Measurements from ENCODE around the gene YJEFN3. TPM values are rescaled to one million over a fixed set of nuclear protein-coding genes. Genes with fewer than 3 reads are reported as not detected.

YJEFN3 gene
- total RNA-seq, 1 experiment from 2014 or later = 16.6 TPM

DNA sequence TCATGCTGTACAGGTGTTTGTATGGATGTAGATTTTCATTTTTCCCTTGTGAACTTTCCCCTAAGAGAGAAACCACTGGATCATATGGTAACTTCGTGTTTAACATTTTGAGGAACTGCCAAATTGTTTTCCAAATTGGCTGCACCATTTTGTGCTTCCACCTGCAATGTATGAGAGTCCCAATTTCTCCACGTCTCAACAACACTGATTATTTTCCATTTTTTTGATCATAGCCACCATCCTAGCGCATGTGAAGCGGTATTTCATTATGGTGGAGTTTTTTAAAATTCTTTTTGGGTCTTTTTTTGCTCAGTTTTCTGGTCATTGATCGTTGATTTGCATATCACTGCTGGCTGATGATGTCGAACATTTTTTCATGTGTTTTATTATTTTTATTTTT, 7.7 kb upstream of the YJEFN3 start:
- Histone ChIP-seq H2AFZ (ENCODE audit: low read length) (no peak overlapping the region), H3K27ac (ENCODE audit: insufficient read length, low read depth, low read length) (no peak overlapping the region), H3K27me3 (ENCODE audit: insufficient read depth, low read length) (no peaks in the 10 kb centered on the region), H4K8ac (replicated peaks; ENCODE audit: insufficient read length, low read depth, low read length) (no peak overlapping the region), H3K56ac (ENCODE audit: insufficient read length, low read depth, low read length) (no peak overlapping the region), H3K79me2 (ENCODE audit: insufficient read depth, low read length) (peaks cover 11% of the 10 kb centered on the region; the same call in 1 of the 2 replicates), H3K9me3 (ENCODE audit: control insufficient read depth, low read depth, low read length) (peaks cover 5% of the 10 kb centered on the region), H2BK20ac (ENCODE audit: low read depth, low read length, poor library complexity, severe bottlenecking) (no peak overlapping the region), H2BK15ac (ENCODE audit: low read depth, low read length) (no peak overlapping the region), H3K4ac (ENCODE audit: low read depth, low read length) (no peak overlapping the region), H2BK5ac (ENCODE audit: insufficient read length, low read length) (no peak overlapping the region), H3K79me1 (ENCODE audit: insufficient read depth, low read depth, low read length, poor library complexity, severe bottlenecking) (peaks cover 12% of the 10 kb centered on the region), H3K4me1 (ENCODE audit: insufficient read depth, low read length) (no peaks in the 10 kb centered on the region), H3K9ac (ENCODE audit: extremely low read depth, insufficient read length, low read length) (no peak overlapping the region), H2BK120ac (ENCODE audit: low read depth, low read length, poor library complexity, severe bottlenecking) (no peak overlapping the region), H3K4me2 (ENCODE audit: insufficient read depth, insufficient read length, low read length) (no peak overlapping the region), H2BK12ac (ENCODE audit: insufficient read length, low read depth, low read length) (no peak overlapping the region), H3K14ac (ENCODE audit: insufficient read depth, low read length) (no peak overlapping the region), H3T11ph (ENCODE audit: low read length) (no peak overlapping the region), H3K23ac (ENCODE audit: insufficient read length, low read depth, low read length) (no peak overlapping the region), H3K18ac (ENCODE audit: insufficient read length, low read depth, low read length) (no peak overlapping the region), H4K20me1 (ENCODE audit: control insufficient read depth, insufficient read depth, insufficient read length) (no peaks in the 10 kb centered on the region), H4K5ac (ENCODE audit: insufficient read length, low read depth, low read length) (no peak overlapping the region), H4K91ac (ENCODE audit: insufficient read length, low read depth, low read length) (no peak overlapping the region), H3K23me2 (ENCODE audit: insufficient read length, low read depth, low read length, poor library complexity, severe bottlenecking) (no peaks in the 10 kb centered on the region), H2AK5ac (ENCODE audit: insufficient read length, low read length) (no peak overlapping the region)
- TF ChIP-seq, protein P1, sequence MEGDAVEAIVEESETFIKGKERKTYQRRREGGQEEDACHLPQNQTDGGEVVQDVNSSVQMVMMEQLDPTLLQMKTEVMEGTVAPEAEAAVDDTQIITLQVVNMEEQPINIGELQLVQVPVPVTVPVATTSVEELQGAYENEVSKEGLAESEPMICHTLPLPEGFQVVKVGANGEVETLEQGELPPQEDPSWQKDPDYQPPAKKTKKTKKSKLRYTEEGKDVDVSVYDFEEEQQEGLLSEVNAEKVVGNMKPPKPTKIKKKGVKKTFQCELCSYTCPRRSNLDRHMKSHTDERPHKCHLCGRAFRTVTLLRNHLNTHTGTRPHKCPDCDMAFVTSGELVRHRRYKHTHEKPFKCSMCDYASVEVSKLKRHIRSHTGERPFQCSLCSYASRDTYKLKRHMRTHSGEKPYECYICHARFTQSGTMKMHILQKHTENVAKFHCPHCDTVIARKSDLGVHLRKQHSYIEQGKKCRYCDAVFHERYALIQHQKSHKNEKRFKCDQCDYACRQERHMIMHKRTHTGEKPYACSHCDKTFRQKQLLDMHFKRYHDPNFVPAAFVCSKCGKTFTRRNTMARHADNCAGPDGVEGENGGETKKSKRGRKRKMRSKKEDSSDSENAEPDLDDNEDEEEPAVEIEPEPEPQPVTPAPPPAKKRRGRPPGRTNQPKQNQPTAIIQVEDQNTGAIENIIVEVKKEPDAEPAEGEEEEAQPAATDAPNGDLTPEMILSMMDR (conservative IDR thresholded peaks at IDR 0.05) = no peak
- H3K27me3 Mint-ChIP-seq (ENCODE audit: low read depth) = no peaks in the 10 kb centered on the region
- H3K4me1 Mint-ChIP-seq = peaks cover 8 to 15% of the 10 kb centered on the region in 2 experiments
- peaks cover 10 to 51% (median 35%) of the 10 kb centered on the region in 3 experiments for H3K36me3 Mint-ChIP-seq (ENCODE audit: insufficient read depth in 1 of 3, low read depth in 3 of 3)
- H3K4me3 Mint-ChIP-seq = no peak overlapping the region; a peak in 1 of 5 replicates
- no CpG with 5 or more reads among the region's 6 CpGs for WGBS (ENCODE audit: extremely low coverage, insufficient read length, low lambda C conversion rate)
- peaks cover 3 to 4% of the 10 kb centered on the region in 2 experiments; a peak in 3 of 5 replicates for H3K9me3 Mint-ChIP-seq
- no peak overlapping the region for H3K27ac Mint-ChIP-seq
- DNase-seq = no peak

Data from H9 (cell line).